H1 (cell line): Measurements from ENCODE around the gene LRRC27. TPM values are rescaled to one million over a fixed set of nuclear protein-coding genes. Genes with fewer than 3 reads are reported as not detected.
"Not testable (repeated sequence)": the region's sequence is repeated elsewhere in the genome, so short reads cannot be mapped to it uniquely, and the experiment has no call there.

Source experiments
- CTCF ChIA-PET: fragments of 300-600 bp; sonication (Branson Sonifier 250); formaldehyde crosslinking; loops from one replicate; lab custom pipeline; 2021; ENCODE audit not compliant: partially characterized antibody; lab: Charles Lee
- POLR2A ChIA-PET: fragments of 300-600 bp; sonication (Branson Sonifier 250); formaldehyde crosslinking; loops from one replicate; lab custom pipeline; 2021; ENCODE audit warnings: inconsistent platforms; ENCODE audit not compliant: partially characterized antibody; lab: Charles Lee
- DNase-seq, 2 experiments: peaks; one replicate each; pipeline versions ENCODE4 v3.0.0 to v3.0.0-alpha.2; 2010 to 2022; ENCODE audit warnings: low spot score in 2 of 2, low read depth in 1 of 2, mixed read lengths in 1 of 2
- FAIRE-seq: peaks from 2 replicates; lab custom pipeline; 2011; peaks lifted over from hg19 to GRCh38; lab: Jason Lieb, UNC
- H2AFZ ChIP-seq: 2 replicates; pipeline ENCODE4 v1.8.1; 2012; ENCODE audit warnings: low read length, inconsistent platforms
- H2AK5ac ChIP-seq: 2 replicates; pipeline ENCODE4 v1.6.1; 2013; ENCODE audit warnings: low read depth, low read length
- H2BK120ac ChIP-seq: replicated peaks from 2 replicates; pipeline ENCODE3; 2013; ENCODE audit warnings: low read depth, low read length, inconsistent platforms
- H2BK12ac ChIP-seq: 2 replicates; pipeline ENCODE4 v1.6.1; 2013; ENCODE audit warnings: low read depth, low read length
- H2BK15ac ChIP-seq: 2 replicates; pipeline ENCODE4 v1.6.1; 2013; ENCODE audit warnings: low read length
- H2BK20ac ChIP-seq: 2 replicates; pipeline ENCODE4 v1.6.1; 2013; ENCODE audit warnings: low read length
- H2BK5ac ChIP-seq: 2 replicates; pipeline ENCODE4 v1.6.1; 2013; ENCODE audit warnings: low read depth, low read length
- H3K14ac ChIP-seq: 2 replicates; pipeline ENCODE4 v1.6.1; 2013; ENCODE audit warnings: inconsistent platforms; ENCODE audit not compliant: insufficient read length
- H3K18ac ChIP-seq: 2 replicates; pipeline ENCODE4 v1.6.1; 2013; ENCODE audit warnings: low read length; ENCODE audit errors: extremely low read depth
- H3K23ac ChIP-seq: 2 replicates; pipeline ENCODE4 v1.6.1; 2013; ENCODE audit warnings: inconsistent platforms; ENCODE audit not compliant: insufficient read length
- H3K23me2 ChIP-seq: 2 replicates; pipeline ENCODE4 v1.6.1; 2013; ENCODE audit warnings: low read depth, low read length
- H3K27ac ChIP-seq: 2 replicates; pipeline ENCODE4 v1.6.1; 2011; ENCODE audit warnings: low read depth, low read length, inconsistent platforms
- H3K27me3 ChIP-seq, 4 experiments: replicated peaks in 1 of 4; 1 replicate in 1 of 4; 2 replicates in 3 of 4; pipeline versions ENCODE4 v1.6.1 to v1.8.1; 2011 to 2013; ENCODE audit warnings: low read length in 3 of 4, mild to moderate bottlenecking in 3 of 4, inconsistent platforms in 2 of 4, mixed read lengths in 2 of 4, moderate library complexity in 1 of 4; ENCODE audit not compliant: control insufficient read depth in 3 of 4, insufficient read depth in 3 of 4; ENCODE audit errors: extremely low read depth in 1 of 4
- H3K36me3 ChIP-seq, 4 experiments: 2 replicates each; pipeline versions ENCODE4 v1.6.1 to v1.8.1; 2011 to 2013; ENCODE audit warnings: mild to moderate bottlenecking in 4 of 4, low read length in 3 of 4, moderate library complexity in 2 of 4, control low read depth in 1 of 4, inconsistent platforms in 1 of 4; ENCODE audit not compliant: insufficient read depth in 4 of 4, control insufficient read depth in 2 of 4
- H3K4ac ChIP-seq: replicated peaks from 2 replicates; pipeline ENCODE3; 2013; ENCODE audit warnings: low read length, low read depth, mixed read lengths, inconsistent platforms; ENCODE audit not compliant: insufficient read length
- H3K4me1 ChIP-seq, 4 experiments: replicated peaks in 1 of 4; 1 replicate in 1 of 4; 2 replicates in 3 of 4; pipeline versions ENCODE4 v1.6.1 to v1.8.1; 2011 to 2013; ENCODE audit warnings: low read length in 3 of 4, inconsistent platforms in 2 of 4, mixed read lengths in 1 of 4; ENCODE audit not compliant: insufficient read depth in 4 of 4, control insufficient read depth in 3 of 4
- H3K4me2 ChIP-seq, 2 experiments: 2 replicates each; pipeline versions ENCODE4 v1.6.1 to v1.8.1; 2011 to 2013; ENCODE audit warnings: low read depth in 2 of 2, low read length in 2 of 2, control low read depth in 1 of 2, inconsistent platforms in 1 of 2, mild to moderate bottlenecking in 1 of 2; ENCODE audit not compliant: insufficient read depth in 1 of 2
- H3K4me3 ChIP-seq, 4 experiments: fragments of 200-600, 300-600 bp in 1 of 4; sonication (generic), shearing (Covaris generic), sonication (Bioruptor Twin) in 1 of 4; 2 replicates each; pipeline versions ENCODE4 v1.5.1 to v1.8.1; 2011 to 2016; ENCODE audit warnings: low read length in 4 of 4, low read depth in 3 of 4, control low read depth in 2 of 4, inconsistent platforms in 2 of 4, mild to moderate bottlenecking in 2 of 4, mixed read lengths in 1 of 4, moderate library complexity in 1 of 4; ENCODE audit not compliant: insufficient read depth in 2 of 4; ENCODE audit errors: extremely low read depth in 1 of 4
- H3K56ac ChIP-seq: replicated peaks from 2 replicates; pipeline ENCODE3; 2013; ENCODE audit warnings: low read depth, mild to moderate bottlenecking, mixed read lengths, low read length, inconsistent platforms; ENCODE audit not compliant: insufficient read length
- H3K79me1 ChIP-seq: 2 replicates; pipeline ENCODE4 v1.6.1; 2013; ENCODE audit warnings: low read depth, low read length, control low read depth
- H3K79me2 ChIP-seq, 2 experiments: 2 replicates each; pipeline versions ENCODE4 v1.6.1 to v1.8.1; 2012 to 2013; ENCODE audit warnings: low read length in 2 of 2, mild to moderate bottlenecking in 2 of 2, inconsistent platforms in 1 of 2; ENCODE audit not compliant: insufficient read depth in 2 of 2, control insufficient read depth in 1 of 2
- H3K9ac ChIP-seq, 4 experiments: replicated peaks in 1 of 4; 1 replicate in 1 of 4; 2 replicates in 3 of 4; pipeline versions ENCODE4 v1.6.1 to v1.8.1; 2011 to 2013; ENCODE audit warnings: low read depth in 3 of 4, low read length in 3 of 4, control low read depth in 2 of 4, mild to moderate bottlenecking in 2 of 4, moderate library complexity in 2 of 4, inconsistent platforms in 1 of 4; ENCODE audit errors: extremely low read depth in 1 of 4
- H3K9me3 ChIP-seq, 2 experiments: 2 replicates each; pipeline versions ENCODE4 v1.6.1 to v1.8.1; 2012 to 2013; ENCODE audit warnings: mild to moderate bottlenecking in 2 of 2, moderate library complexity in 2 of 2, control low read depth in 1 of 2, inconsistent platforms in 1 of 2, low read depth in 1 of 2, low read length in 1 of 2, mixed read lengths in 1 of 2; ENCODE audit not compliant: insufficient read depth in 2 of 2
- H4K20me1 ChIP-seq, 2 experiments: replicated peaks in 1 of 2; 2 replicates each; pipeline versions ENCODE3 to v1.8.1; 2011 to 2013; ENCODE audit warnings: inconsistent platforms in 2 of 2, low read length in 2 of 2, mild to moderate bottlenecking in 1 of 2; ENCODE audit not compliant: insufficient read depth in 2 of 2, control insufficient read depth in 1 of 2
- H4K5ac ChIP-seq: 2 replicates; pipeline ENCODE4 v1.6.1; 2013; ENCODE audit warnings: low read length, low read depth, mixed read lengths, inconsistent platforms; ENCODE audit not compliant: insufficient read length
- H4K8ac ChIP-seq: 2 replicates; pipeline ENCODE4 v1.8.0; 2013; ENCODE audit warnings: mild to moderate bottlenecking, moderate library complexity, low read length, inconsistent platforms; ENCODE audit not compliant: insufficient read depth; ENCODE audit errors: extremely low read depth
- H4K91ac ChIP-seq: replicated peaks from 2 replicates; pipeline ENCODE3; 2013; ENCODE audit warnings: low read length, mixed read lengths, inconsistent platforms; ENCODE audit not compliant: insufficient read length
- WGBS, 2 experiments: shearing (Covaris generic) in 1 of 2; methylation state at CpG; one replicate each; pipeline versions ENCODE4 v1.1.6 to v1.1.7; 2013 to 2015; ENCODE audit warnings: low lambda C conversion rate in 2 of 2, mixed read lengths in 2 of 2, inconsistent platforms in 1 of 2, low coverage in 1 of 2, missing lambda C conversion rate in 1 of 2; ENCODE audit not compliant: insufficient replicate concordance in 2 of 2, insufficient coverage in 1 of 2, insufficient read length in 1 of 2; ENCODE audit errors: extremely low coverage in 1 of 2, missing lambda C conversion rate in 1 of 2; 5-methylcytosine and 5-hydroxymethylcytosine counted together
- polyA plus RNA-seq, 7 experiments: library from polyadenylated mRNA; depleted of rRNA in 3 of 7; stranded (reverse) in 5 of 7; unstranded in 2 of 7; fragments of >200 nt in 5 of 7; fragments of 200-250 nt in 2 of 7; gene quantifications; 1 replicate in 5 of 7; 2 replicates in 1 of 7; 4 replicates in 1 of 7; pipeline versions ENCODE4 v1.2.1 to v1.2.3, GENCODE V29; 2011 to 2013; ENCODE audit warnings: missing spikeins in 2 of 7, mixed read lengths in 2 of 7
- total RNA-seq: library from RNA; stranded (reverse); fragmentation: NEBNext Ultra II Directional; extraction: Animal tissue kit (Norgen Biotek cat#: 25700); gene quantifications from 2 replicates; pipeline ENCODE4 v1.2.1, GENCODE V29; 2021

LRRC27 gene
- total and polyA plus RNA-seq, 2 of the 8 experiments (the other 6 are each of a cell fraction or from before 2014, with no cell fraction given), result 1.2 to 3.8 TPM

DNA sequence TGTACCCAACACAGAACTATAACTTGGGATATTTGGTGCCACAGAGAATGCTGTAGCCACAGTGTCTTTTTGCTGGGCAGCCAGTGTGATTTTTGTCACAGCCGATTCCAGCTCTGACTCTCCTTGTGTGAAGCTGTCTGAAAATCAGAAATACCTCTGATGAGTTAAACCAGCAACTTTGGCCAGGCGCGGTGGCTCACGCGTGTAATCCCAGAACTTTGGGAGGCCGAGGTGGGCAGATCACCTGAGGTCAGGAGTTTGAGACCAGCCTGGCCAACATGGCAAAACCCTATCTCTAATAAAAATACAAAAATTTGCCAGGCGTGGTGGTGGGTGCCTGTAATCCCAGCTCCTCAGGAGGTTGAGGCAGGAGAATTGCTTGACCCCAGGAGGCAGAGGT is 5.9 kb downstream of the LRRC27 start:
- H3K9ac ChIP-seq, H2BK15ac ChIP-seq, H2BK12ac ChIP-seq, H4K5ac ChIP-seq, H4K8ac ChIP-seq, H3K4me3 ChIP-seq, H3K56ac ChIP-seq, H2AK5ac ChIP-seq, H2AFZ ChIP-seq, DNase-seq, H3K4me2 ChIP-seq, H3K9me3 ChIP-seq, H4K91ac ChIP-seq, H4K20me1 ChIP-seq, POLR2A ChIA-PET, FAIRE-seq, H3K4ac ChIP-seq, H2BK5ac ChIP-seq, H3K18ac ChIP-seq, H3K36me3 ChIP-seq, H3K27ac ChIP-seq, H3K4me1 ChIP-seq, H2BK20ac ChIP-seq, H2BK120ac ChIP-seq, H3K27me3 ChIP-seq, H3K23ac ChIP-seq, H3K79me1 ChIP-seq, H3K23me2 ChIP-seq, H3K79me2 ChIP-seq, H3K14ac ChIP-seq: not testable (repeated sequence)
- CTCF ChIA-PET, result interaction anchor here (0.8 to 3.2 kb wide), 3 partner anchors 14 to 116 kb away, joined by 3 to 17 read pairs (median 4); no protein-coding TSS in a partner anchor
- WGBS, 2 experiments, result 83% methylated on average over 2 of the region's 7 CpGs; no CpG with 5 or more reads in 1 of the 2 experiments
